Smooth muscle cell (in vitro differentiated cells): ENCODE data around the gene RALGAPA1. TPM values are rescaled to one million over a fixed set of nuclear protein-coding genes. Genes with fewer than 3 reads are reported as not detected.

Experiments used
- DNase-seq: peaks from one replicate; lab custom pipeline; 2025; ENCODE audit not compliant: unreplicated experiment; lab: John Stamatoyannopoulos, UW
- H2AFZ ChIP-seq: fragments of 200-600 bp; sonication (generic); 2 replicates; pipeline ENCODE4 v1.6.0; 2016; ENCODE audit warnings: antibody characterized with exemption, low read depth, mild to moderate bottlenecking
- H3F3A ChIP-seq: fragments of 200-600 bp; sonication (generic); 2 replicates; pipeline ENCODE4 v1.6.0; 2017; ENCODE audit warnings: antibody characterized with exemption, low read depth
- H3K27ac ChIP-seq: fragments of 200-600 bp; sonication (generic); 2 replicates; pipeline ENCODE4 v1.5.1; 2016; ENCODE audit warnings: low read depth, mild to moderate bottlenecking
- H3K27me3 ChIP-seq: fragments of 200-600 bp; sonication (generic); 2 replicates; pipeline ENCODE4 v1.6.1; 2016; ENCODE audit warnings: low read depth, mild to moderate bottlenecking
- H3K36me3 ChIP-seq: fragments of 200-600 bp; sonication (generic); 2 replicates; pipeline ENCODE4 v1.5.1; 2016; ENCODE audit warnings: low read depth
- H3K4me1 ChIP-seq: fragments of 200-600 bp; sonication (generic); 2 replicates; pipeline ENCODE4 v1.5.1; 2016; ENCODE audit warnings: low read depth
- H3K4me2 ChIP-seq: fragments of 200-600 bp; sonication (generic); 2 replicates; pipeline ENCODE4 v1.6.0; 2016; ENCODE audit warnings: mild to moderate bottlenecking
- H3K4me3 ChIP-seq: fragments of 200-600 bp; sonication (generic); 2 replicates; pipeline ENCODE4 v1.5.1; 2016; ENCODE audit warnings: mild to moderate bottlenecking
- H3K79me2 ChIP-seq: fragments of 200-600 bp; sonication (generic); 2 replicates; pipeline ENCODE4 v1.6.0; 2016; ENCODE audit warnings: low read depth, mild to moderate bottlenecking
- H3K9ac ChIP-seq: fragments of 200-600 bp; sonication (generic); 2 replicates; pipeline ENCODE4 v1.6.0; 2016; ENCODE audit warnings: low read depth
- H3K9me3 ChIP-seq: fragments of 200-600 bp; sonication (generic); replicated peaks from 2 replicates; pipeline ENCODE4 v1.5.1; 2016; ENCODE audit warnings: low read depth
- H4K20me1 ChIP-seq: fragments of 200-600 bp; sonication (generic); 2 replicates; pipeline ENCODE4 v1.6.0; 2016; ENCODE audit warnings: low read depth
- CTCF ChIP-seq: fragments of 200-600 bp; sonication (generic); IDR thresholded peaks from 2 replicates; pipeline ENCODE4 v1.5.1; 2017; ENCODE audit warnings: borderline replicate concordance, mild to moderate bottlenecking, antibody characterized with exemption; ENCODE audit not compliant: insufficient read depth, poor library complexity, severe bottlenecking
- WGBS: methylation state at CpG from one replicate; pipeline ENCODE4 v1.1.7; 2016; ENCODE audit warnings: low lambda C conversion rate; 5-methylcytosine and 5-hydroxymethylcytosine counted together
- polyA plus RNA-seq: library from polyadenylated mRNA; unstranded; fragments of >200 nt; fragmentation: Nextera tagmentation; extraction: Ambion mirVana; gene quantifications from 2 replicates; pipeline ENCODE4 v1.2.1, GENCODE V29; 2016
- total RNA-seq: library from RNA; depleted of rRNA; stranded (reverse); fragments of >200 nt; gene quantifications from 2 replicates; pipeline ENCODE4 v1.2.3, GENCODE V29; 2014

The RALGAPA1 gene
- total and polyA plus RNA-seq, 2 experiments from 2014 or later, result 5.4 to 25.4 TPM

- Histone ChIP-seq H3K36me3 (no peaks in the 10 kb centered on the region), H3K4me2 (no peak overlapping the region), H3K27me3 (peaks cover 21% of the 10 kb centered on the region), H3K9me3 (no peaks in the 10 kb centered on the region), H3K4me3 (no peak overlapping the region), H3K9ac (no peak overlapping the region), H3F3A (no peaks in the 10 kb centered on the region), H2AFZ (no peak overlapping the region), H3K4me1 (no peaks in the 10 kb centered on the region), H4K20me1 (no peaks in the 10 kb centered on the region), H3K27ac (no peak overlapping the region), H3K79me2 (no peaks in the 10 kb centered on the region)
- DNase-seq, result no peak
- TF ChIP-seq CTCF, result no peak
- WGBS, result 79% methylated on average over 6 of the region's 6 CpGs
Measured at GRCh38 chr14:35506461-35506860, 302.6 kb downstream of the RALGAPA1 start.

- Histone ChIP-seq H3F3A (no peaks in the 10 kb centered on the region), H3K79me2 (no peaks in the 10 kb centered on the region), H3K4me1 (no peaks in the 10 kb centered on the region), H3K36me3 (no peaks in the 10 kb centered on the region), H3K9me3 (no peaks in the 10 kb centered on the region), H3K9ac (no peak overlapping the region), H3K4me2 (no peak overlapping the region), H2AFZ (no peak overlapping the region), H4K20me1 (no peaks in the 10 kb centered on the region), H3K27me3 (peaks cover 15% of the 10 kb centered on the region), H3K4me3 (no peak overlapping the region), H3K27ac (no peak overlapping the region)
- DNase-seq, result no peak
- no peak for TF ChIP-seq CTCF
- 44% methylated on average over 1 of the region's 1 CpG for WGBS
Measured at GRCh38 chr14:35504260-35504659, 304.8 kb downstream of the RALGAPA1 start.

GRCh38 chr14:35503646-35504045 lies 305.4 kb downstream of the RALGAPA1 start:
- H3K4me3 ChIP-seq, result no peak overlapping the region
- H3K9ac ChIP-seq, result no peak overlapping the region
- no peak overlapping the region for H3K4me2 ChIP-seq
- WGBS, result 61% methylated on average over 3 of the region's 3 CpGs
- no peak for DNase-seq
- no peaks in the 10 kb centered on the region for H4K20me1 ChIP-seq
- no peaks in the 10 kb centered on the region for H3K36me3 ChIP-seq
- H3K27me3 ChIP-seq, result peaks cover 15% of the 10 kb centered on the region
- no peaks in the 10 kb centered on the region for H3K79me2 ChIP-seq
- H3K27ac ChIP-seq, result no peak overlapping the region
- no peaks in the 10 kb centered on the region for H3F3A ChIP-seq
- no peaks in the 10 kb centered on the region for H3K4me1 ChIP-seq
- no peaks in the 10 kb centered on the region for H3K9me3 ChIP-seq
- H2AFZ ChIP-seq, result no peak overlapping the region
- no peak for TF ChIP-seq CTCF

GRCh38 chr14:35499180-35499579 lies 309.9 kb downstream of the RALGAPA1 start:
- no peaks in the 10 kb centered on the region for H3K4me1 ChIP-seq
- no peaks in the 10 kb centered on the region for H3K9me3 ChIP-seq
- H3K4me2 ChIP-seq, result no peak overlapping the region
- H3K27ac ChIP-seq, result no peak overlapping the region
- no peaks in the 10 kb centered on the region for H3K36me3 ChIP-seq
- H3K9ac ChIP-seq, result no peak overlapping the region
- H3K27me3 ChIP-seq, result peaks cover 6% of the 10 kb centered on the region
- no peaks in the 10 kb centered on the region for H3K79me2 ChIP-seq
- no peaks in the 10 kb centered on the region for H4K20me1 ChIP-seq
- H3K4me3 ChIP-seq, result no peak overlapping the region
- no peak for TF ChIP-seq CTCF
- no peak for DNase-seq
- WGBS, result 94% methylated on average over 2 of the region's 2 CpGs
- no peak overlapping the region for H2AFZ ChIP-seq
- no peaks in the 10 kb centered on the region for H3F3A ChIP-seq
